IMR-90 (cell line): Measurements from ENCODE around the gene DIAPH1. TPM values are rescaled to one million over a fixed set of nuclear protein-coding genes. Genes with fewer than 3 reads are reported as not detected.

Experiments
- ATAC-seq: fragments of 200-7000 bp; cut with Tn5 transposase; 2 replicates; pipeline ENCODE4 v1.9.1; 2020; ENCODE audit warnings: low read depth, mild to moderate bottlenecking, moderate library complexity
- BruUV-seq: library from RNA; stranded (reverse); fragments of 400-500 nt; replicated peaks from 2 replicates; lab custom pipeline; 2021; lab: Mats Ljungman, UMichigan
- CTCF ChIA-PET: fragments of 300-600 bp; formaldehyde crosslinking; extraction: SDS; loops from one replicate; lab custom pipeline; 2021; ENCODE audit warnings: antibody characterized with exemption; lab: Yijun Ruan, JAX
- POLR2A ChIA-PET: fragments of 300-600 bp; sonication (Branson Sonifier 250); formaldehyde crosslinking; loops from one replicate; lab custom pipeline; 2022; ENCODE audit warnings: antibody characterized with exemption; ENCODE audit not compliant: unreplicated experiment; lab: Charles Lee
- DNase-seq: peaks from one replicate; pipeline ENCODE4 v3.0.0; 2013
- H2AFZ ChIP-seq: replicated peaks from 2 replicates; pipeline ENCODE3; 2013; ENCODE audit warnings: low read length, mild to moderate bottlenecking; ENCODE audit not compliant: poor library complexity
- H2AK5ac ChIP-seq: 2 replicates; pipeline ENCODE4 v1.6.1; 2013; ENCODE audit warnings: low read depth, low read length, inconsistent platforms
- H2AK9ac ChIP-seq: replicated peaks from 2 replicates; pipeline ENCODE3; 2013; ENCODE audit warnings: mild to moderate bottlenecking, low read depth, low read length, moderate library complexity; ENCODE audit not compliant: poor library complexity
- H2BK120ac ChIP-seq: 2 replicates; pipeline ENCODE4 v1.6.1; 2013; ENCODE audit warnings: low read depth, low read length, inconsistent platforms
- H2BK15ac ChIP-seq: 3 replicates; pipeline ENCODE4 v1.6.1; 2013; ENCODE audit warnings: low read depth, low read length, inconsistent platforms
- H2BK20ac ChIP-seq: 2 replicates; pipeline ENCODE4 v1.6.1; 2013; ENCODE audit warnings: low read depth, mild to moderate bottlenecking, inconsistent platforms, low read length, moderate library complexity
- H2BK5ac ChIP-seq: 2 replicates; pipeline ENCODE4 v1.6.1; 2013; ENCODE audit warnings: mild to moderate bottlenecking, low read depth, low read length, inconsistent platforms; ENCODE audit not compliant: poor library complexity, severe bottlenecking
- H3K14ac ChIP-seq: replicated peaks from 2 replicates; pipeline ENCODE4 v1.6.1; 2013; ENCODE audit warnings: low read depth, low read length, inconsistent platforms
- H3K18ac ChIP-seq: 2 replicates; pipeline ENCODE4 v1.6.1; 2013; ENCODE audit warnings: low read depth, low read length, control low read depth
- H3K23ac ChIP-seq: 2 replicates; pipeline ENCODE4 v1.6.1; 2013; ENCODE audit warnings: low read depth, low read length, inconsistent platforms
- H3K27ac ChIP-seq: 2 replicates; pipeline ENCODE4 v1.5.1; 2013; ENCODE audit warnings: mild to moderate bottlenecking, control low read depth, low read length; ENCODE audit not compliant: insufficient read depth
- H3K27me3 ChIP-seq: 2 replicates; pipeline ENCODE4 v1.6.1; 2013; ENCODE audit warnings: low read length; ENCODE audit not compliant: control insufficient read depth, insufficient read depth
- H3K36me3 ChIP-seq: 2 replicates; pipeline ENCODE4 v1.6.1; 2013; ENCODE audit warnings: low read length, mixed read lengths; ENCODE audit not compliant: control insufficient read depth, insufficient read depth
- H3K4ac ChIP-seq: 2 replicates; pipeline ENCODE4 v1.6.1; 2013; ENCODE audit warnings: low read depth, low read length, inconsistent platforms
- H3K4me1 ChIP-seq: 2 replicates; pipeline ENCODE4 v1.6.1; 2013; ENCODE audit warnings: low read length, mixed read lengths; ENCODE audit not compliant: control insufficient read depth, insufficient read depth
- H3K4me2 ChIP-seq: 2 replicates; pipeline ENCODE4 v1.6.1; 2013; ENCODE audit warnings: low read depth, mild to moderate bottlenecking, control low read depth, low read length, moderate library complexity
- H3K4me3 ChIP-seq: 2 replicates; pipeline ENCODE4 v1.5.1; 2013; ENCODE audit warnings: low read depth, mild to moderate bottlenecking, control low read depth, low read length, moderate library complexity; ENCODE audit not compliant: insufficient read depth
- H3K56ac ChIP-seq: 2 replicates; pipeline ENCODE4 v1.6.1; 2013; ENCODE audit warnings: low read length, inconsistent platforms; ENCODE audit not compliant: insufficient read depth; ENCODE audit errors: extremely low read depth
- H3K79me1 ChIP-seq, 2 experiments: 2 replicates each; pipeline ENCODE4 v1.6.1; 2013; ENCODE audit warnings: low read length in 2 of 2, inconsistent platforms in 1 of 2, low read depth in 1 of 2
- H3K9ac ChIP-seq: 2 replicates; pipeline ENCODE4 v1.6.1; 2013; ENCODE audit warnings: low read depth, low read length, control low read depth
- H3K9me1 ChIP-seq: 2 replicates; pipeline ENCODE4 v1.6.1; 2013; ENCODE audit warnings: low read length, inconsistent platforms; ENCODE audit not compliant: insufficient read depth
- H3K9me3 ChIP-seq: 2 replicates; pipeline ENCODE4 v1.6.1; 2013; ENCODE audit warnings: low read length; ENCODE audit not compliant: control insufficient read depth, insufficient read depth
- H4K20me1 ChIP-seq: 2 replicates; pipeline ENCODE4 v1.6.1; 2013; ENCODE audit warnings: low read length, inconsistent platforms; ENCODE audit not compliant: insufficient read depth
- H4K5ac ChIP-seq: 2 replicates; pipeline ENCODE4 v1.6.1; 2013; ENCODE audit warnings: mild to moderate bottlenecking, low read depth, low read length, control low read depth
- H4K8ac ChIP-seq, 2 experiments: 2 replicates each; pipeline ENCODE4 v1.6.1; 2013; ENCODE audit warnings: low read depth in 2 of 2, low read length in 2 of 2, control low read depth in 1 of 2, inconsistent platforms in 1 of 2
- H4K91ac ChIP-seq: 2 replicates; pipeline ENCODE4 v1.6.1; 2013; ENCODE audit warnings: low read depth, low read length, inconsistent platforms; ENCODE audit not compliant: insufficient read depth
- BHLHE40 ChIP-seq: fragments of 150-350 bp; IDR thresholded peaks from 2 replicates; pipeline ENCODE4 v1.6.1; 2016; ENCODE audit warnings: mild to moderate bottlenecking, low read depth, low read length
- CEBPB ChIP-seq: IDR thresholded peaks from 2 replicates; pipeline ENCODE4 v1.6.1; 2012; ENCODE audit warnings: low read depth, low read length, improper control_type of control experiment
- CHD1 ChIP-seq: IDR thresholded peaks from 2 replicates; pipeline ENCODE4 v1.6.1; 2012; ENCODE audit warnings: low read depth, low read length, improper control_type of control experiment
- CTCF ChIP-seq: conservative IDR thresholded peaks from 2 replicates; pipeline ENCODE4 v1.5.1; 2012; ENCODE audit warnings: mild to moderate bottlenecking, low read depth, low read length, improper control_type of control experiment
- ELK1 ChIP-seq: fragments of 150-350 bp; IDR thresholded peaks from 2 replicates; pipeline ENCODE4 v1.6.1; 2016; ENCODE audit warnings: low read depth, mild to moderate bottlenecking, low read length, moderate library complexity, borderline replicate concordance
- FOS ChIP-seq: fragments of 150-350 bp; IDR thresholded peaks from 2 replicates; pipeline ENCODE4 v1.6.1; 2016; ENCODE audit warnings: low read depth, low read length
- MAFK ChIP-seq: IDR thresholded peaks from 2 replicates; pipeline ENCODE4 v1.6.1; 2012; ENCODE audit warnings: low read depth, low read length, improper control_type of control experiment
- MAZ ChIP-seq: IDR thresholded peaks from 2 replicates; pipeline ENCODE4 v1.6.1; 2012; ENCODE audit warnings: low read depth, mild to moderate bottlenecking, low read length, improper control_type of control experiment, moderate library complexity, borderline replicate concordance
- MXI1 ChIP-seq: IDR thresholded peaks from 2 replicates; pipeline ENCODE4 v1.6.1; 2012; ENCODE audit warnings: low read depth, mild to moderate bottlenecking, low read length, moderate library complexity, borderline replicate concordance
- NFE2L2 ChIP-seq: fragments of 150-350 bp; IDR thresholded peaks from 2 replicates; pipeline ENCODE4 v1.6.1; 2016; ENCODE audit warnings: low read depth, mild to moderate bottlenecking, low read length
- POLR2A ChIP-seq: IDR thresholded peaks from 2 replicates; pipeline ENCODE4 v1.6.1; 2012; ENCODE audit warnings: mild to moderate bottlenecking, low read depth, low read length
- RAD21 ChIP-seq: IDR thresholded peaks from 2 replicates; pipeline ENCODE4 v1.6.1; 2012; ENCODE audit warnings: low read length, improper control_type of control experiment
- RCOR1 ChIP-seq: IDR thresholded peaks from 2 replicates; pipeline ENCODE4 v1.6.1; 2012; ENCODE audit warnings: mild to moderate bottlenecking, low read length, improper control_type of control experiment; ENCODE audit not compliant: insufficient replicate concordance
- RFX5 ChIP-seq: IDR thresholded peaks from 2 replicates; pipeline ENCODE4 v1.8.0; 2012; ENCODE audit warnings: low read depth, mild to moderate bottlenecking, low read length, moderate library complexity
- SMC3 ChIP-seq: fragments of 150-350 bp; IDR thresholded peaks from 2 replicates; pipeline ENCODE4 v1.6.1; 2016; ENCODE audit warnings: low read depth, mild to moderate bottlenecking, antibody characterized with exemption, low read length, moderate library complexity
- WGBS, 2 experiments: methylation state at CpG; one replicate each; pipeline versions ENCODE4 v1.1.5 to v1.1.7; 2013; ENCODE audit warnings: missing lambda C conversion rate in 2 of 2; ENCODE audit not compliant: insufficient read length in 1 of 2; ENCODE audit errors: extremely low coverage in 2 of 2; 5-methylcytosine and 5-hydroxymethylcytosine counted together
- dilution Hi-C: fragments of 300-500 bp; cut with HindIII; formaldehyde crosslinking; loops from one replicate; pipeline ENCODE4 v1.14.3; 2018; ENCODE audit warnings: low sequenced_read_pairs; ENCODE audit not compliant: unreplicated experiment
- in situ Hi-C: fragments of 300-500 bp; cut with MboI; formaldehyde crosslinking; loops from 3 replicates; pipeline ENCODE4 v1.14.3; 2019; ENCODE audit warnings: low sequenced_read_pairs, inconsistent platforms, mixed read lengths
- intact Hi-C: fragments of 100-400 bp; cut with micrococcal nuclease; formaldehyde crosslinking; loops from 2 replicates; pipeline ENCODE4 v1.10.0; 2022
- polyA plus RNA-seq, 3 experiments: library from polyadenylated mRNA; depleted of rRNA; stranded (reverse); fragments of >200 nt; gene quantifications; 2 replicates each; pipeline ENCODE4 v1.2.3, GENCODE V29; 2012; ENCODE audit warnings: low replicate concordance in 1 of 3
- total RNA-seq: library from RNA; depleted of rRNA; stranded (reverse); fragments of >200 nt; gene quantifications from 2 replicates; pipeline ENCODE4 v1.2.3, GENCODE V29; 2012
- TF ChIP-seq, protein P1 (sequence below): fragments of 150-350 bp; IDR thresholded peaks from 2 replicates; pipeline ENCODE4 v1.6.1; 2017; ENCODE audit warnings: mild to moderate bottlenecking, antibody characterized with exemption, low read length, low read depth

Gene DIAPH1
- total and polyA plus RNA-seq, 2 of the 4 experiments (the other 2 are of a cell fraction): 12.0 to 37.4 TPM

- no peak overlapping the region for H3K4ac ChIP-seq
- ChIA-PET CTCF (interaction anchor here (1.4 to 1.8 kb wide), 2 partner anchors 13 to 41 kb away, joined by 4 to 7 read pairs; partner anchors contain the start of gene DIAPH1), POLR2A (interaction anchor here (0.5 kb wide), 1 partner anchor 40 kb away, joined by 5 read pairs; no protein-coding TSS in a partner anchor)
- no peak overlapping the region for H3K9ac ChIP-seq
- no peak overlapping the region for H2AK5ac ChIP-seq
- H2BK120ac ChIP-seq: no peak overlapping the region
- dilution Hi-C loops: no loop called here
- peaks cover 33% of the 10 kb centered on the region for H3K36me3 ChIP-seq
- WGBS, 2 experiments: no CpG with 5 or more reads among the region's 2 CpGs
- peaks cover 41% of the 10 kb centered on the region for H3K9me1 ChIP-seq
- no peaks in the 10 kb centered on the region for H3K9me3 ChIP-seq
- no peaks in the 10 kb centered on the region for H3K27me3 ChIP-seq
- no peak overlapping the region for H2BK15ac ChIP-seq
- H2AK9ac ChIP-seq: no peak overlapping the region
- H3K27ac ChIP-seq: no peak overlapping the region
- H4K8ac ChIP-seq: no peak overlapping the region
- no peak overlapping the region for H2AFZ ChIP-seq
- no peak overlapping the region for H3K56ac ChIP-seq
- in situ Hi-C loops: no loop called here
- no TSS peak for BruUV-seq
- H3K4me1 ChIP-seq: peaks cover 12% of the 10 kb centered on the region
- ATAC-seq (no peak), DNase-seq (no peak)
- H2BK5ac ChIP-seq: no peak overlapping the region
- H4K20me1 ChIP-seq: peaks cover 29% of the 10 kb centered on the region
- no peak overlapping the region for H4K5ac ChIP-seq
- H3K23ac ChIP-seq: no peak overlapping the region
- no peak overlapping the region for H3K18ac ChIP-seq
- no peak overlapping the region for H3K4me2 ChIP-seq
- intact Hi-C loops: no loop called here
- TF ChIP-seq CTCF (no peak), CEBPB (no peak), CHD1 (no peak), SMC3 (no peak), POLR2A (no peak), BHLHE40 (no peak), MXI1 (no peak), RAD21 (no peak), RFX5 (no peak), FOS (no peak), RCOR1 (no peak), NFE2L2 (no peak), ELK1 (no peak), MAFK (no peak), MAZ (no peak)
- TF ChIP-seq, protein P1, sequence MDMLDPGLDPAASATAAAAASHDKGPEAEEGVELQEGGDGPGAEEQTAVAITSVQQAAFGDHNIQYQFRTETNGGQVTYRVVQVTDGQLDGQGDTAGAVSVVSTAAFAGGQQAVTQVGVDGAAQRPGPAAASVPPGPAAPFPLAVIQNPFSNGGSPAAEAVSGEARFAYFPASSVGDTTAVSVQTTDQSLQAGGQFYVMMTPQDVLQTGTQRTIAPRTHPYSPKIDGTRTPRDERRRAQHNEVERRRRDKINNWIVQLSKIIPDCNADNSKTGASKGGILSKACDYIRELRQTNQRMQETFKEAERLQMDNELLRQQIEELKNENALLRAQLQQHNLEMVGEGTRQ: no peak
- no peak overlapping the region for H3K14ac ChIP-seq
- no peak overlapping the region for H2BK20ac ChIP-seq
- H3K79me1 ChIP-seq: peaks cover 43 to 60% of the 10 kb centered on the region in 2 experiments
- H4K91ac ChIP-seq: no peak overlapping the region
- H3K4me3 ChIP-seq: no peak overlapping the region
These were observed 13.8 kb upstream of the DIAPH1 start for GRCh38 chr5:141632650-141633049.
